Heart right ventricle (tissue), 16 donors: ENCODE measurements around the gene HRK. TPM values are rescaled to one million over a fixed set of nuclear protein-coding genes. Genes with fewer than 3 reads are reported as not detected.

Experiments
- ATAC-seq, 8 donors: fragments of 200-7000 bp; cut with Tn5 transposase; one replicate each; pipeline ENCODE4 v1.9.1; 2020; ENCODE audit warnings: mild to moderate bottlenecking in 8 of 8, moderate library complexity in 8 of 8, moderate number of reproducible peaks in 1 of 8
- DNase-seq, 2 donors: peaks; one replicate each; pipeline ENCODE4 v3.0.0-alpha.2; 2020
- H3K27ac ChIP-seq, 10 donors: fragments of 200-600 bp; sonication (generic) in 2 of 10; one replicate each; pipeline versions ENCODE4 v1.5.0 to v1.8.0; 2020 to 2022; ENCODE audit warnings: mild to moderate bottlenecking in 3 of 10
- H3K27me3 ChIP-seq, 7 donors: fragments of 200-600 bp; one replicate each; pipeline ENCODE4 v1.8.0; 2021 to 2022; ENCODE audit warnings: mild to moderate bottlenecking in 2 of 7
- H3K36me3 ChIP-seq, 9 donors: fragments of 200-600 bp; sonication (generic) in 1 of 9; one replicate each; pipeline versions ENCODE4 v1.5.0 to v1.8.0; 2020 to 2022; ENCODE audit warnings: mild to moderate bottlenecking in 2 of 9
- H3K4me1 ChIP-seq, 9 donors: fragments of 200-600 bp; sonication (generic) in 1 of 9; one replicate each; pipeline versions ENCODE4 v1.5.0 to v1.8.0; 2020 to 2022; ENCODE audit warnings: mild to moderate bottlenecking in 4 of 9
- H3K4me3 ChIP-seq, 10 donors: fragments of 200-600 bp; sonication (generic) in 2 of 10; one replicate each; pipeline versions ENCODE4 v1.5.0 to v1.8.0; 2020 to 2022; ENCODE audit warnings: mild to moderate bottlenecking in 7 of 10, moderate library complexity in 2 of 10
- H3K9me3 ChIP-seq, 11 donors: fragments of 200-600 bp in 10 of 11; sonication (generic) in 2 of 11; one replicate each; pipeline versions ENCODE4 v1.5.0 to v1.8.0; 2013 to 2022; ENCODE audit warnings: mild to moderate bottlenecking in 2 of 11, control low read depth in 1 of 11, moderate library complexity in 1 of 11
- CTCF ChIP-seq, 9 donors: fragments of 200-600 bp; sonication (generic) in 2 of 9; IDR thresholded peaks; one replicate each; pipeline versions ENCODE4 v1.5.0 to v1.8.0; 2021 to 2022; ENCODE audit warnings: antibody characterized with exemption in 9 of 9, mild to moderate bottlenecking in 5 of 9, moderate library complexity in 1 of 9
- WGBS, 2 donors: extraction: QIAGEN DNeasy Blood & Tissue Kit; methylation state at CpG; one replicate each; pipeline ENCODE4 v1.1.7; 2013; ENCODE audit warnings: inconsistent platforms in 1 of 2; 5-methylcytosine and 5-hydroxymethylcytosine counted together
- intact Hi-C, 10 donors: fragments of 100-400 bp; cut with DNase I; formaldehyde crosslinking; loops; one replicate each; pipeline versions ENCODE4 v1.11.1 to v1.14.2; 2022
- polyA plus RNA-seq, 2 donors: library from polyadenylated mRNA; stranded (reverse); fragments of 200-250 nt; gene quantifications; one replicate each; pipeline ENCODE4 v1.2.3, GENCODE V29; 2013
- total RNA-seq, 10 donors: library from RNA; stranded (reverse); fragmentation: NEBNext Ultra II Directional in 3 of 10; extraction: Animal tissue kit (Norgen Biotek cat#: 25700) in 3 of 10; gene quantifications; one replicate each; pipeline versions ENCODE4 v1.2.1 to v1.2.4, GENCODE V29; 2021 to 2023
- donor health status: Arrhythmogenic right ventricular cardiomyopathy.
- donor health status: ischemic (EF 13 %, LVEDD 7.1; RV severe dilation, severe dysfunction).
- donor health status: healthy with polysubstance abuse.
- donor health status: DM: no; HTN: yes; CAD: no.
- donor health status: DM: no; HTN: no; CAD: no.
- donor health status: ischemic (EF 25% LVEDD 6.9; RV normal size, moderate dysfunction).
- donor health status: ischemic (EF 25% LVEDD 5.7; RV mildly dilated, moderate dysfunction).
- donor health status: healthy.
- donor health status: DM: yes; HTN: yes; CAD: no.
- donor health status: Ischemic cardiomyopathy.
- donor health status: ischemic (EF 35%, LVEDD 5.7; RV mildly dilated, moderate dysfunction).
- donor health status: nonischemic (EF 11% LVEDD 7.7; RV severe dilation, severe dysfunction).
- donor health status: DM: yes; HTN: yes; CAD: no.
- donor health status: PGD.
- donor health status: ischemic (EF 29% LVEDD 5.4; RV normal size, mild dysfunction).
- donor health status: nonischemic (EF 23%, LVEDD 6.1; RV moderate dilation, normal function).

HRK gene
- total and polyA plus RNA-seq, 12 donors: 0.03 to 2.9 (median 0.40) TPM; not detected in 2

- Histone ChIP-seq H3K4me3 (no peak overlapping the region), H3K36me3 (no peaks in the 10 kb centered on the region), H3K27ac (no peak overlapping the region), H3K27me3 (no peaks in the 10 kb centered on the region), H3K4me1 (no peaks in the 10 kb centered on the region), H3K9me3 (no peaks in the 10 kb centered on the region)
- WGBS, 2 donors: 89 to 92% methylated on average over 6 of the region's 6 CpGs
- ATAC-seq (no peak), DNase-seq (no peak)
- no peak for TF ChIP-seq CTCF (IDR thresholded peaks at IDR 0.05)
- intact Hi-C loops: no loop called here
These were observed 38.2 kb downstream of the HRK start for GRCh38 chr12:116843085-116843484.

DNA sequence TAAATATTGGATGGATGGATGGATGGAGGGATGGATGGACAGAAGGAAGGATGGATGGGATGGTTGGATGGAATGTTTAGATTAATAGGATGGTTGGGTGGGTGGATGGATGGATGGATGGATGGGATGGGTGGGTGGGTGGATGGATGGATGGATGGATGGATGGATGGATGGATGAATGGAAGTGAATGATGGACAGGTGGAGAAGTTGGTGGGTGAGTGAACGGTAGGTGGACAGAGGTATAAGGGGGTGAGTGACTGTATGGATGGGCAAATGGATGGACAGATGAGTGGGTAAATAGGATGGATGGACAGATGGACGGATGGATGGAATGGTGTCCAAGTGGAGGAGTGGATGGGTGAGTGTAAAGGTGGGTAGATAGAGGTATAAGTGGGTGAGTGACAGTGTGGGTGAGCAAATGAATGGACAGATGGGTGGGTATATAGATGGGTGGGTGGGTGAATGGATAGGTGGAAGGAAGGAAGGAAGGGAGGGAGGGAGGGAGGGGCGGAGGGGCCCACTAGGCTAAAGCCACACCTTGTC, 41.9 kb downstream of the HRK start:
- no peak for TF ChIP-seq CTCF (IDR thresholded peaks at IDR 0.05)
- Histone ChIP-seq H3K9me3 (no peaks in the 10 kb centered on the region), H3K27me3 (no peaks in the 10 kb centered on the region), H3K27ac (no peak overlapping the region), H3K4me3 (no peak overlapping the region), H3K36me3 (no peaks in the 10 kb centered on the region), H3K4me1 (no peaks in the 10 kb centered on the region)
- DNase-seq: no peak
- 86 to 87% methylated on average over 3 of the region's 3 CpGs for WGBS, 2 donors
- no peak for ATAC-seq
- intact Hi-C loops: no loop called here

DNA sequence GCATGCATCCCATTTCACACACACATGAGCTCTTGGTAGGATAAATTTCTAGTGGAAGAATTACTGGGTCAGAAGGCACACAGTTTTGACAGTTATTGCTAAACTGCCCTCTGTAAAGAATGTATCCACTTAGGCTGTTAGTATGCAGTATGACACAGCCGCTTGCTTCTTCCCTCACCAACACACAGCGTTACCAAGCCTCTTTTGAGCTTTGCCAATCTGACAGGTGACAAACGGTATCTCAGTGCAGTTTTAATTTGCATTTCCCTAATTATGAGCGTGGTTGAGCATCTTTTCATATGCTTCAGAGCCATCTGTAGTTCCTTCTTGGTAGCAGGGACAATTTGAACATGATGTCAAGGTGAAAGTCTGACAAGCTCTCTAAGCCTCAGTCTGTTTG, 42.9 kb downstream of the HRK start:
- Histone ChIP-seq H3K4me1 (no peaks in the 10 kb centered on the region), H3K27ac (no peak overlapping the region), H3K27me3 (no peaks in the 10 kb centered on the region), H3K9me3 (no peaks in the 10 kb centered on the region), H3K4me3 (no peak overlapping the region), H3K36me3 (no peaks in the 10 kb centered on the region)
- WGBS, 2 donors: 89 to 90% methylated on average over 4 of the region's 4 CpGs
- DNase-seq (no peak), ATAC-seq (no peak)
- TF ChIP-seq CTCF (IDR thresholded peaks at IDR 0.05): no peak
- intact Hi-C loops: no loop called here

GRCh38 chr12:116837097-116837496, 44.1 kb downstream of the HRK start:
- 63 to 65% methylated on average over 9 of the region's 9 CpGs for WGBS, 2 donors
- intact Hi-C loops: no loop called here

More at GRCh38 chr12:116837097-116837496, 44.1 kb downstream of the HRK start:
- H3K4me1 ChIP-seq: no peaks in the 10 kb centered on the region
- ATAC-seq (no peak), DNase-seq (no peak)
- H3K27me3 ChIP-seq: no peaks in the 10 kb centered on the region
- no peak overlapping the region for H3K4me3 ChIP-seq
- no peak for TF ChIP-seq CTCF (IDR thresholded peaks at IDR 0.05)
- no peaks in the 10 kb centered on the region for H3K9me3 ChIP-seq
- H3K27ac ChIP-seq: no peak overlapping the region
- H3K36me3 ChIP-seq: no peaks in the 10 kb centered on the region
